Stimulated activated CD8-positive, alpha-beta memory T cell treated with anti-CD3 and anti-CD28 coated beads, Interleukin-7, amount 100 ng/mL, for 24 hours (primary cell): ENCODE data around the gene EVC2.
"Not testable (repeated sequence)": the region's sequence is repeated elsewhere in the genome, so short reads cannot be mapped to it uniquely, and the experiment has no call there.

Experiments
- DNase-seq: peaks from one replicate; pipeline ENCODE4 v3.0.0-alpha.2; 2020; ENCODE audit warnings: low read depth

Gene EVC2

GRCh38 chr4:5742388-5742787 lies 34.0 kb upstream of the EVC2 start:
- DNase-seq, result no peak

GRCh38 chr4:5738061-5738460 lies 29.7 kb upstream of the EVC2 start:
- no peak for DNase-seq

- no peak for DNase-seq
Measured at GRCh38 chr4:5735463-5735862, 27.1 kb upstream of the EVC2 start.

GRCh38 chr4:5734853-5735252 lies 26.5 kb upstream of the EVC2 start:
- no peak for DNase-seq

- DNase-seq, result no peak
Measured at GRCh38 chr4:5732158-5732557, 23.8 kb upstream of the EVC2 start.

GRCh38 chr4:5730993-5731990 lies 22.9 kb upstream of the EVC2 start:
- no peak for DNase-seq

- DNase-seq, result no peak
Measured at GRCh38 chr4:5730436-5730835, 22.1 kb upstream of the EVC2 start.

GRCh38 chr4:5728412-5728811 lies 20.1 kb upstream of the EVC2 start:
- DNase-seq, result not testable (repeated sequence)

- DNase-seq, result no peak
Measured at GRCh38 chr4:5724377-5724776, 16.0 kb upstream of the EVC2 start.

GRCh38 chr4:5722328-5722727 lies 14.0 kb upstream of the EVC2 start:
- no peak for DNase-seq

GRCh38 chr4:5721923-5722322 lies 13.6 kb upstream of the EVC2 start:
- no peak for DNase-seq

GRCh38 chr4:5720980-5721379 lies 12.6 kb upstream of the EVC2 start:
- DNase-seq, result no peak

GRCh38 chr4:5720157-5720850 lies 11.9 kb upstream of the EVC2 start:
- no peak for DNase-seq

- no peak for DNase-seq
Measured at GRCh38 chr4:5719350-5720055, 11.1 kb upstream of the EVC2 start.

GRCh38 chr4:5718411-5718810 lies 10.1 kb upstream of the EVC2 start:
- no peak for DNase-seq

GRCh38 chr4:5717449-5718158 lies 9.2 kb upstream of the EVC2 start:
- no peak for DNase-seq

- DNase-seq, result no peak
Measured at GRCh38 chr4:5716391-5716790, 8.0 kb upstream of the EVC2 start.

- DNase-seq, result no peak
Measured at GRCh38 chr4:5715357-5715756, 7.0 kb upstream of the EVC2 start.

GRCh38 chr4:5713861-5714260 lies 5.5 kb upstream of the EVC2 start:
- no peak for DNase-seq

GRCh38 chr4:5712931-5713330 lies 4.6 kb upstream of the EVC2 start:
- DNase-seq, result no peak

- no peak for DNase-seq
Measured at GRCh38 chr4:5712517-5712916, 4.2 kb upstream of the EVC2 start.
